ENCODE data around the gene HECA.

HECA gene

GRCh38 chr6:139159016-139159415 is 24.1 kb downstream of the HECA start:
- Histone ChIP-seq H3K27ac (no peak overlapping the region), H3K4me3 (no peak overlapping the region)
- TF ChIP-seq, protein P1, sequence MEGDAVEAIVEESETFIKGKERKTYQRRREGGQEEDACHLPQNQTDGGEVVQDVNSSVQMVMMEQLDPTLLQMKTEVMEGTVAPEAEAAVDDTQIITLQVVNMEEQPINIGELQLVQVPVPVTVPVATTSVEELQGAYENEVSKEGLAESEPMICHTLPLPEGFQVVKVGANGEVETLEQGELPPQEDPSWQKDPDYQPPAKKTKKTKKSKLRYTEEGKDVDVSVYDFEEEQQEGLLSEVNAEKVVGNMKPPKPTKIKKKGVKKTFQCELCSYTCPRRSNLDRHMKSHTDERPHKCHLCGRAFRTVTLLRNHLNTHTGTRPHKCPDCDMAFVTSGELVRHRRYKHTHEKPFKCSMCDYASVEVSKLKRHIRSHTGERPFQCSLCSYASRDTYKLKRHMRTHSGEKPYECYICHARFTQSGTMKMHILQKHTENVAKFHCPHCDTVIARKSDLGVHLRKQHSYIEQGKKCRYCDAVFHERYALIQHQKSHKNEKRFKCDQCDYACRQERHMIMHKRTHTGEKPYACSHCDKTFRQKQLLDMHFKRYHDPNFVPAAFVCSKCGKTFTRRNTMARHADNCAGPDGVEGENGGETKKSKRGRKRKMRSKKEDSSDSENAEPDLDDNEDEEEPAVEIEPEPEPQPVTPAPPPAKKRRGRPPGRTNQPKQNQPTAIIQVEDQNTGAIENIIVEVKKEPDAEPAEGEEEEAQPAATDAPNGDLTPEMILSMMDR (IDR thresholded peaks at IDR 0.05) = no peak
- DNase-seq (ENCODE audit: low spot score) = no peak

DNA sequence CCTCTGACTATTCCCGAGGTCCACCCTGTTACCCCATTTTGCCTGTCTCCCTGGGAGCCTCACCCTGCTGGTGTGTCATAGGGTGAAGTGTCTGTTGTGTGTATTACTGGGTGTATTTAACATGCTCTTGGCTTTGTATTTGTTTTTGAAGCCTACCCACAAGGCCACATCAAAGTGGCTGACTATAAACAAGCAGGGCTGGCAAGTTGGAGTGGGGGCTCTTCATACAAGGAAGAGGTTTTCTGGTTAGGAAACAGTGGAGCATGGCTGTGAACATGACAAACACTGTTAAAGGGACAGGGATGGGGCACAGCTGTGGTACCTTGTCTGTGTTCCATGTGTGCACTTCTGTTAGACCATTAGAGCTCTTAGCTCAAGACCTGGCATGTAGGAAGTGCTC is 26.3 kb downstream of the HECA start:
- DNase-seq (ENCODE audit: low spot score) = no peak
- Histone ChIP-seq H3K27ac (no peak overlapping the region), H3K4me3 (no peak overlapping the region)
- TF ChIP-seq, protein P1 (IDR thresholded peaks at IDR 0.05) = no peak

GRCh38 chr6:139161817-139162284 is 27.0 kb downstream of the HECA start:
- Histone ChIP-seq H3K27ac (no peak overlapping the region), H3K4me3 (no peak overlapping the region)
- TF ChIP-seq, protein P1 (IDR thresholded peaks at IDR 0.05) = no peak
- DNase-seq (ENCODE audit: low spot score) = no peak

DNA sequence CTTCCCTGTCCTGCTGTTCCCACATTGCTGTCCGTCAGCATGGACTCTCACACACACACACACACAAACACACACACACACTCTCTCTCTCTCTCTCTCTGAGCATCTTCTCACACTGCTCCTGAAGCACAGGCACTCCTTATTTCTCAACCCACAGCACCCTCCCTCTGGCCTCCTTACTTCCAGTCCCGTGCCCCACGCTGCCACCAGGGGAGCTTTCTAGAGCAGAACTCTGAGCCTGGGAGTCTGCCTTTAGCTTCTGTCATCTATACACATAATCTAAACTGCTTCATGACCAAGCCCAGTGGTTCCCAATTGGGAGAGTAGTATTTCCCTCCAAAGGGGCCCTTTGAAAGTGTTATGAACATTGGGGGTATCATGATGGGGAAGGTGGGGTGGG is 29.1 kb downstream of the HECA start:
- no peak for DNase-seq (ENCODE audit: low spot score)
- TF ChIP-seq, protein P1 (IDR thresholded peaks at IDR 0.05) = no peak
- no peak overlapping the region for H3K4me3 ChIP-seq
- no peak overlapping the region for H3K27ac ChIP-seq

DNA sequence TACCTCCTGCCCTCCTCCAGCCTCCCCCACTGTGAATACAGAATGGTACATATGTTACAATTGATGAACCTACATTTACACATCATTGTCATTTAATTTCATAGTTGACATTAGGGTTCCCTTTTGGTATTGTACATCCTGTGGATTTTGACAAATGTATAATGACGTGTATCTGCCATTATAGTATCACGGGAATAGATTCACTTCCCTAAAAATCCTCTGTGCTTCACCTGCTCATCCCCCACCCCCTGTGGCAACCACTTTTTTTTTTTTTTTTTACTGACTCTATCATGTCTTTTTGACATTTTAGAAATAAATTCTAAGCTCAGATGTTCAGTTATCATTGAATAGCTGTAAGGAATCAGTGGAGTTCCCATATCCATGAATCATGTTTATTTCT is 30.4 kb downstream of the HECA start:
- DNase-seq (ENCODE audit: low spot score) = no peak
- TF ChIP-seq, protein P1 (IDR thresholded peaks at IDR 0.05) = no peak
- no peak overlapping the region for H3K27ac ChIP-seq
- H3K4me3 ChIP-seq = no peak overlapping the region

GRCh38 chr6:139166238-139166955 is 31.5 kb downstream of the HECA start:
- no peak overlapping the region for H3K4me3 ChIP-seq
- TF ChIP-seq, protein P1 (IDR thresholded peaks at IDR 0.05) = no peak
- no peak for DNase-seq (ENCODE audit: low spot score)
- no peak overlapping the region for H3K27ac ChIP-seq

GRCh38 chr6:139166956-139167313 is 32.1 kb downstream of the HECA start:
- no peak for DNase-seq (ENCODE audit: low spot score)
- TF ChIP-seq, protein P1 (IDR thresholded peaks at IDR 0.05) = no peak
- Histone ChIP-seq H3K27ac (no peak overlapping the region), H3K4me3 (no peak overlapping the region)
